Effector memory CD8-positive, alpha-beta T cell (primary cell): Measurements from ENCODE around the gene CACNA2D3.
"Not testable (repeated sequence)": the region's sequence is repeated elsewhere in the genome, so short reads cannot be mapped to it uniquely, and the experiment has no call there.

Experiments
- ATAC-seq: fragments of 150-1000 bp; cut with Tn5 transposase; replicated peaks from 2 replicates; pipeline ENCODE4 v1.10.0; 2021; ENCODE audit warnings: mild to moderate bottlenecking, moderate library complexity
- DNase-seq, 3 experiments: peaks; one replicate each; pipeline ENCODE4 v3.0.0; 2021
- H3K27ac Mint-ChIP-seq, 2 donors: one replicate each; pipeline ENCODE4 v1.8.0; 2022; ENCODE audit warnings: mild to moderate bottlenecking in 2 of 2, mixed read lengths in 2 of 2, moderate library complexity in 2 of 2
- H3K27me3 Mint-ChIP-seq, 2 donors: one replicate each; pipeline ENCODE4 v1.8.0; 2022; ENCODE audit warnings: mixed read lengths in 2 of 2
- H3K36me3 Mint-ChIP-seq: one replicate; pipeline ENCODE4 v1.8.0; 2022; ENCODE audit warnings: mild to moderate bottlenecking, moderate library complexity, mixed read lengths; ENCODE audit not compliant: insufficient read depth
- H3K4me1 Mint-ChIP-seq, 2 donors: one replicate each; pipeline ENCODE4 v1.8.0; 2022; ENCODE audit warnings: low read depth in 2 of 2, mixed read lengths in 2 of 2
- H3K4me3 Mint-ChIP-seq, 2 donors: one replicate each; pipeline ENCODE4 v1.8.0; 2022; ENCODE audit warnings: mild to moderate bottlenecking in 2 of 2, mixed read lengths in 2 of 2, moderate library complexity in 2 of 2
- H3K9me3 Mint-ChIP-seq, 2 donors: one replicate each; pipeline ENCODE4 v1.8.0; 2022; ENCODE audit warnings: mixed read lengths in 2 of 2

Gene CACNA2D3

DNA sequence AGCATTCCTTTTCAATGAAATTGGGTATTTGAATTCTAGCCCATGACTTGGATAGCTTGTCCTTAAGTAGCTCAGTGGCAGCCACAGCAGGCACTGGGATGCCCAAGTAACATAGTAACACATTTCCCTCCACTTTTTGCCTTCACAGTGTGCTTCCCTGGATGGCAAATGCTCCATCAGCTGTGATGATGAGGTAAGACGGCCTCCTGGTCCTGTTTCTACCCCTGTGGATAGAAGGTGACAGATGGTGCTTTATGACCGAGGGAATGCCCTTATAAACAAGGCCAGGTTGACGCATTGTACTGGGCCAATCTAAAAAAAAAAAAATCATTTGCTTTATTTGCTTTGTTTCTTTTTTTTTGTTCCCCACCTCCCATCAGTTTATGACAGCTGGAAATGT lies 847.3 kb downstream of the CACNA2D3 start:
- ATAC-seq (no peak), DNase-seq (no peak)
- Mint-ChIP-seq H3K4me3 (no peak overlapping the region), H3K9me3 (peaks cover 15 to 23% of the 10 kb centered on the region in 2 donors), H3K4me1 (peaks cover 0 to 1% of the 10 kb centered on the region in 2 donors), H3K27me3 (no peaks in the 10 kb centered on the region), H3K36me3 (no peaks in the 10 kb centered on the region), H3K27ac (no peak overlapping the region)

DNA sequence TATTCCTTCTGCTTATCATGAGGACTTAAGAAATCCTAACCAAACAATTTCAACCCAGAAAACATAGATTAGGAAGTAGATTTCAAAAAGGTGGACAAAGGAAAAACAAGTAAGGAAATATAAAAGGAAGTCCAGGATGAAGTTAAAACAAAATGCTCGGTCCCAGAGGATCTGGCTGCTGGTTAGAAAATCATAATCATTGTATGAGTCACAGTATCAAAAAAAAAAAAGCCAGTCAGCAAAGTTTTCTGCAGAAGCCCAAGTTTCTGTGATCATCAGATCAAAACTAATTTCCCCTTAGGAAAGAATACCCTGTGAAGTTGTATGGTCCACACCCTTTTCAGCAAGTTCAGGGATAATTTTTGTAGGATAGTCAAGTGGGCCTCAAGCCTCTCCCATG lies 848.5 kb downstream of the CACNA2D3 start:
- ATAC-seq, result no peak
- Mint-ChIP-seq H3K27ac (no peak overlapping the region), H3K4me1 (peaks cover 0 to 1% of the 10 kb centered on the region in 2 donors), H3K27me3 (no peaks in the 10 kb centered on the region), H3K36me3 (no peaks in the 10 kb centered on the region), H3K9me3 (peaks cover 8 to 15% of the 10 kb centered on the region in 2 donors), H3K4me3 (no peak overlapping the region)
- DNase-seq, result no peak

- ATAC-seq (no peak), DNase-seq (no peak)
- no peaks in the 10 kb centered on the region for H3K27me3 Mint-ChIP-seq
- no peaks in the 10 kb centered on the region for H3K4me1 Mint-ChIP-seq
- H3K36me3 Mint-ChIP-seq, result no peaks in the 10 kb centered on the region
- H3K9me3 Mint-ChIP-seq, result peaks cover 3 to 15% of the 10 kb centered on the region in 2 donors
- H3K4me3 Mint-ChIP-seq, result no peak overlapping the region
- H3K27ac Mint-ChIP-seq, result no peak overlapping the region
Measured at GRCh38 chr3:54977439-54977838, 855.1 kb downstream of the CACNA2D3 start.

DNA sequence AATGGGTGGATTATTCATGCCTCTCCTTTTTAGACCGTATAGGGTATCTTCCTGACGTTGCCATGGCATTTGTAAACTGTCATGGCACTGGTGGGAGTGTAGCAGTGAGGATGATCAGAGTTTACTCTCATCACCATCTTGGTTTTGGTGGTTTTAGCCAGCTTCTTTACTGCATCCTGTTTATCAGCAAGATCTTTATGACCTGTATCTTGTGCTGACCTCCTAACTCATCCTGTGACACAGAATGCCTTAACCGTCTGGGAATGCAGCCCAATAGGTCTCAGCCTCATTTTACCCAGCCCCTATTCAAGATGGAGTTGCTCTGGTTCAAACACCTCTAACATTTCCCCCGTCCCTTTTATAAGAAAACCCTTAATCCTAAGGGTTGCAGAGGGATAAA lies 855.6 kb downstream of the CACNA2D3 start:
- peaks cover 3 to 15% of the 10 kb centered on the region in 2 donors for H3K9me3 Mint-ChIP-seq
- H3K4me3 Mint-ChIP-seq, H3K4me1 Mint-ChIP-seq, H3K36me3 Mint-ChIP-seq, ATAC-seq, DNase-seq, H3K27ac Mint-ChIP-seq, H3K27me3 Mint-ChIP-seq: not testable (repeated sequence)

DNA sequence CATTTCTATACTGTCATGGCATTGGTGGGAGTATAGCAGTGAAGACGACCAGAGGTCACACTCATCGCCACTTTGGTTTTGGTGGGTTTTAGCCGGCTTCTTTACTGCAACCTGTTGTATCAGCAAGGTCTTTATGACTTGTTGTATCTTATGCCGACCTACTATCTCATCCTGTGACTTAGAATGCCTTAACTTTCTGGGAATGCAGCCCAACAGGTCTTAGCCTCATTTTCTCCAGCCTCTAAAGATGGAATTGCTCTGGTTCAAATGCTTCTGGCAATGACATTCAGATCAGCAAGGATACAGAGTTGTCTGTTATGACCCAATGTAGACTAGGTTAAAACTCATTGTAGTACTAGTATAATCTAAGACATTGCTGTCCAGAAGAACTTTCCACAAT lies 860.5 kb downstream of the CACNA2D3 start:
- H3K4me3 Mint-ChIP-seq, result no peak overlapping the region
- no peaks in the 10 kb centered on the region for H3K27me3 Mint-ChIP-seq
- ATAC-seq, result no peak
- H3K27ac Mint-ChIP-seq, result no peak overlapping the region
- no peaks in the 10 kb centered on the region for H3K4me1 Mint-ChIP-seq
- H3K9me3 Mint-ChIP-seq, result peaks cover 6 to 8% of the 10 kb centered on the region in 2 donors
- H3K36me3 Mint-ChIP-seq, result no peaks in the 10 kb centered on the region
- DNase-seq, result no peak

GRCh38 chr3:54983266-54984099 lies 861.1 kb downstream of the CACNA2D3 start:
- Mint-ChIP-seq H3K4me3 (no peak overlapping the region), H3K27me3 (no peaks in the 10 kb centered on the region), H3K9me3 (peaks cover 6 to 8% of the 10 kb centered on the region in 2 donors), H3K36me3 (no peaks in the 10 kb centered on the region), H3K27ac (no peak overlapping the region), H3K4me1 (no peaks in the 10 kb centered on the region)
- ATAC-seq, result no peak
- DNase-seq, result no peak

DNA sequence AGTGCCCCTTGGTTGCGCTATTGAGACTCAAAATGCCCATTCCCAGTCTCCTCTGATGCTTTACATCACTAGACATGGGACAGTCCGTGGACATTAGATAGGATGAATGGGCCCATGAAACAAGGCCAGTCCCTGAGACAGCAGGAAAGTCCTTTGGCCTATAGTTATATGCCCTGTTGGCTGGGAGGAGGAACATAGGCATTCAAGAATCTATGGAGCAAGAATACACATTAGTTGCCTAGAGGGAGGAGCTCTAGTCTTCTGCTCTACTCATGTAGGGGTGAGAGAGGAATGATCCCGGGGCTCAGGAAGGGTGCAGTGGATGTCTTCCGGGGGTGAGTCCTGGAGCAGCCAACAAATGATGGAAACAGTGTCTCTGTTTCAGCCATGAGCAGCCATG lies 863.5 kb downstream of the CACNA2D3 start:
- DNase-seq (no peak), ATAC-seq (no peak)
- H3K4me1 Mint-ChIP-seq, result no peaks in the 10 kb centered on the region
- no peak overlapping the region for H3K27ac Mint-ChIP-seq
- H3K9me3 Mint-ChIP-seq, result peaks cover 7 to 8% of the 10 kb centered on the region in 2 donors
- no peaks in the 10 kb centered on the region for H3K27me3 Mint-ChIP-seq
- H3K36me3 Mint-ChIP-seq, result no peaks in the 10 kb centered on the region
- H3K4me3 Mint-ChIP-seq, result no peak overlapping the region

DNA sequence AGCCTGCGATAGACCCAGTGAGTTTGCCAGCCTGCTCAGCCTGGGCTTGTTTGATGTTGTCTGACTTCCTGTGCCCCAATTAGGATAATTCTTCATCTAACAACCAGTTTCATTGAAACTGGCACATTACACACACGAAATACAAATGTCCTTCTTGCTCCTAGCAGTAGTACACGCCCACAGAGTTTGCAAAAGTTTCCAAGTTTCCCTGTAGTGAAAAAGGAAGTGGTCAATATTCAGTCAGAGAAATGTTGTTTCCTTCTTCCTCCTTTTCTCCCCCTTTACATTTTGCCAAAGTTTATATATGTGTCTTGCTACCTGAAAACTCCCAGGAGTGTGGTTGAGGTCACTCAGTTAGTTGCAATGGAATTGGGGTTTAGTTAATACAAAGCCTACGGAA lies 863.9 kb downstream of the CACNA2D3 start:
- H3K27me3 Mint-ChIP-seq, result no peaks in the 10 kb centered on the region
- H3K27ac Mint-ChIP-seq, result no peak overlapping the region
- no peaks in the 10 kb centered on the region for H3K36me3 Mint-ChIP-seq
- H3K4me3 Mint-ChIP-seq, result no peak overlapping the region
- no peaks in the 10 kb centered on the region for H3K4me1 Mint-ChIP-seq
- ATAC-seq (no peak), DNase-seq (no peak)
- H3K9me3 Mint-ChIP-seq, result peaks cover 4% of the 10 kb centered on the region in 2 donors

DNA sequence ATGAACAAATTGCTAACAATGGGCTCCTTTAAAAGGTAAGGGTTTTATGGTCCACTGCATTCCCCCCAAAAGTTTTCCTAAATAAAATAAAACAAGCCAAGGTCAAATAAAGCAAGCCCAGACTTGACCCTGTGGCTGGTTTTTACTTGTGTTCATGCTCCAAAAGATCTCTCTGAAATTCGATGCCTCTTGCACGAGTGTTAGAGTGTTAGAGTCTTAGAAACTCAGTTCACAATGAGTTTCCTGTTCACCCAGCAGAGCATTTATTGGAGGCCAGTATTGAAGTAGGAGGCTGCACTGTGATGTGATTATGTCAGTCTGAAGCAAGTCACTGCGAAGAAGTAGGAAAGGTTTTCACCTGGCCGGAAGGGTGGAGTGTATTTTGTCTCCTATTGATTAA lies 865.4 kb downstream of the CACNA2D3 start:
- H3K36me3 Mint-ChIP-seq, result no peaks in the 10 kb centered on the region
- ATAC-seq (no peak), DNase-seq (no peak)
- no peak overlapping the region for H3K27ac Mint-ChIP-seq
- H3K4me1 Mint-ChIP-seq, result no peaks in the 10 kb centered on the region
- H3K4me3 Mint-ChIP-seq, result no peak overlapping the region
- peaks cover 0 to 4% of the 10 kb centered on the region in 2 donors for H3K9me3 Mint-ChIP-seq
- H3K27me3 Mint-ChIP-seq, result no peaks in the 10 kb centered on the region

GRCh38 chr3:54988302-54988837 lies 866.0 kb downstream of the CACNA2D3 start:
- Mint-ChIP-seq H3K27me3 (no peaks in the 10 kb centered on the region), H3K27ac (no peak overlapping the region), H3K9me3 (peaks cover 2 to 4% of the 10 kb centered on the region in 2 donors), H3K4me1 (no peaks in the 10 kb centered on the region), H3K36me3 (no peaks in the 10 kb centered on the region), H3K4me3 (no peak overlapping the region)
- ATAC-seq (no peak), DNase-seq (no peak)

- Mint-ChIP-seq H3K27me3 (no peaks in the 10 kb centered on the region), H3K4me1 (no peaks in the 10 kb centered on the region), H3K27ac (no peak overlapping the region), H3K9me3 (peaks cover 4 to 9% of the 10 kb centered on the region in 2 donors), H3K36me3 (no peaks in the 10 kb centered on the region), H3K4me3 (no peak overlapping the region)
- ATAC-seq, result no peak
- no peak for DNase-seq
Measured at GRCh38 chr3:54988838-54989630, 866.7 kb downstream of the CACNA2D3 start.

- Mint-ChIP-seq H3K4me1 (no peaks in the 10 kb centered on the region), H3K4me3 (no peak overlapping the region)
- no peak for ATAC-seq
Measured at GRCh38 chr3:54994111-54994513, 871.8 kb downstream of the CACNA2D3 start.

GRCh38 chr3:54999159-54999558 lies 876.8 kb downstream of the CACNA2D3 start:
- Mint-ChIP-seq H3K4me3 (no peak overlapping the region), H3K9me3 (peaks cover under 1 to 6% of the 10 kb centered on the region in 2 donors), H3K27me3 (no peaks in the 10 kb centered on the region), H3K27ac (no peak overlapping the region), H3K4me1 (no peaks in the 10 kb centered on the region), H3K36me3 (no peaks in the 10 kb centered on the region)
- ATAC-seq, result no peak
- no peak for DNase-seq

More at GRCh38 chr3:54994111-54994513, 871.8 kb downstream of the CACNA2D3 start:
- Mint-ChIP-seq H3K27me3 (no peaks in the 10 kb centered on the region), H3K36me3 (no peaks in the 10 kb centered on the region), H3K27ac (no peak overlapping the region), H3K9me3 (peaks cover 3 to 11% of the 10 kb centered on the region in 2 donors)
- no peak for DNase-seq
